ENCODE measurements around the gene RFK. TPM values are rescaled to one million over a fixed set of nuclear protein-coding genes. Genes with fewer than 3 reads are reported as not detected.

The RFK gene
- total RNA-seq, 1 experiment from 2014 or later: 12.4 TPM

GRCh38 chr9:76338418-76338817, 55.8 kb downstream of the RFK start:
- DNase-seq: no peak
- Mint-ChIP-seq H3K27me3 (ENCODE audit: insufficient read depth, unreplicated experiment) (no peaks in the 10 kb centered on the region), H3K4me3 (ENCODE audit: unreplicated experiment) (no peak overlapping the region), H3K9me3 (ENCODE audit: unreplicated experiment) (no peaks in the 10 kb centered on the region), H3K4me1 (ENCODE audit: low read depth, unreplicated experiment) (peaks cover 6% of the 10 kb centered on the region), H3K36me3 (ENCODE audit: insufficient read depth, unreplicated experiment) (no peaks in the 10 kb centered on the region), H3K27ac (ENCODE audit: unreplicated experiment) (no peak overlapping the region)
- no peak for TF ChIP-seq CTCF (IDR thresholded peaks at IDR 0.05; ENCODE audit: insufficient read depth in 1 of 2, low read depth in 1 of 2, low read length in 1 of 2, severe bottlenecking in 1 of 2, unreplicated experiment in 1 of 2)
- Histone ChIP-seq H3K4me3 (ENCODE audit: low read depth, low read length) (no peak overlapping the region), H3K4me1 (no peaks in the 10 kb centered on the region), H3K27me3 (replicated peaks; ENCODE audit: control insufficient read depth, insufficient read depth, low read length) (no peaks in the 10 kb centered on the region), H3K36me3 (ENCODE audit: control insufficient read depth, insufficient read depth, low read length) (no peaks in the 10 kb centered on the region), H3K9me3 (no peaks in the 10 kb centered on the region)
- BruUV-seq (replicated peaks): no TSS peak
- CTCF ChIA-PET: no interaction called here
- POLR2A ChIA-PET: no interaction called here
- intact Hi-C loops (cut with micrococcal nuclease; ENCODE audit: unreplicated experiment): no loop called here

DNA sequence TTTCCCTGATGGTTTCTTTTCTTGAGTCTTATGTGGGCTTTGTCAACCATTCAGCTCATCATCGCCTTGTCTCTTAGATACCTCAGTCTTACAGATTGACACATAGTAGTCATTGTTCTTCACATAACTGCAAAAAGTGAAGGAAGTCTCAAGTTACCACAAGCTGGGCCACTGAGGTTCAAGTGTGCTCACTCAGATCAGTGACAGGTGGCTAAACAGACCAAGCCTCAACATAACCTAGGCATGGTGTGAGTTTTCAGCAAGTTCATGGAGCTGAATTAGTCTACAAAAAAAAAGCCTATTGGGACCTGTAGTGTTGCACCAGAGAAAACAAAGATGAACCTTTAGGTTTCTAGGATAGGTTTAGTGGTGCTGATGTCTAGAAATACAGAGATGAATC, 58.2 kb downstream of the RFK start:
- BruUV-seq (replicated peaks): no TSS peak
- Histone ChIP-seq H3K4me3 (ENCODE audit: low read depth, low read length) (no peak overlapping the region), H3K9me3 (no peaks in the 10 kb centered on the region), H3K4me1 (no peaks in the 10 kb centered on the region), H3K27me3 (replicated peaks; ENCODE audit: control insufficient read depth, insufficient read depth, low read length) (no peaks in the 10 kb centered on the region), H3K36me3 (ENCODE audit: control insufficient read depth, insufficient read depth, low read length) (no peaks in the 10 kb centered on the region)
- POLR2A ChIA-PET: no interaction called here
- Mint-ChIP-seq H3K4me1 (ENCODE audit: low read depth, unreplicated experiment) (no peaks in the 10 kb centered on the region), H3K9me3 (ENCODE audit: unreplicated experiment) (no peaks in the 10 kb centered on the region), H3K4me3 (ENCODE audit: unreplicated experiment) (no peak overlapping the region), H3K27me3 (ENCODE audit: insufficient read depth, unreplicated experiment) (no peaks in the 10 kb centered on the region), H3K27ac (ENCODE audit: unreplicated experiment) (no peak overlapping the region), H3K36me3 (ENCODE audit: insufficient read depth, unreplicated experiment) (no peaks in the 10 kb centered on the region)
- no peak for DNase-seq
- TF ChIP-seq CTCF (IDR thresholded peaks at IDR 0.05; ENCODE audit: insufficient read depth in 1 of 2, low read depth in 1 of 2, low read length in 1 of 2, severe bottlenecking in 1 of 2, unreplicated experiment in 1 of 2): no peak
- CTCF ChIA-PET: no interaction called here
- intact Hi-C loops (cut with micrococcal nuclease; ENCODE audit: unreplicated experiment): no loop called here

Other genes with a start within 250 kb of the RFK start
- 18.9 and 19.1 TPM in 2 replicates for gene GCNT1, start 64.8 kb upstream of the RFK start, total RNA-seq (2022)

Data from Caco-2 (cell line).